ENCODE results near the gene INTS2. TPM values are rescaled to one million over a fixed set of nuclear protein-coding genes. Genes with fewer than 3 reads are reported as not detected.
"Not testable (repeated sequence)": the region's sequence is repeated elsewhere in the genome, so short reads cannot be mapped to it uniquely, and the experiment has no call there.

The INTS2 gene
- total and polyA plus RNA-seq, 2 donors: 4.7 to 29.9 TPM

DNA sequence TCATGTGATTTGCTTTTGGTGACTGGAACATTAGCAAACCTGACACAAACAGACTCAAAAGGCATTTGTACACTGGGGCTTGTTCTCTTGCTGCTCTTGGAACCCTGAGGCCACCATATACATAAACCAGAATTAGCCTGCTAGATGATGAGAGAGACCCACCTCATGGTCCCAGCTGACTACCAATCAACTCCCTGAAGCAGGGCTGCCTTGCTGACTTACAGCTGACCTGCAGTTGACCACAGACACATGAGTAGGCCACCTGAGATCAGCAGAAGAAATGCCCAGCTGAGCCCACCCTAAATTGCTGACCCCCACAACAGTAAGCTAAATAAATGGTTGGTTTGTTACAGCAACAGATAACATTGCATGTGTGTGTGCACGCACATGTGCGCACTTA lies 93.2 kb downstream of the INTS2 start:
- no peaks in the 10 kb centered on the region for H3K4me1 ChIP-seq (ENCODE audit: insufficient read depth)
- WGBS: 100% methylated on average over 2 of the region's 2 CpGs
- no peaks in the 10 kb centered on the region for H3K36me3 ChIP-seq (ENCODE audit: insufficient read depth)
- no peak overlapping the region for H3K4me3 ChIP-seq (ENCODE audit: low read depth, low read length)
- H3K27ac ChIP-seq (ENCODE audit: low read depth): no peak overlapping the region
- DNase-seq (ENCODE audit: extremely low spot score): no peak

- H3K27ac ChIP-seq (ENCODE audit: low read depth): no peak overlapping the region
Observed at GRCh38 chr17:61833536-61834193, 94.1 kb downstream of the INTS2 start.

DNA sequence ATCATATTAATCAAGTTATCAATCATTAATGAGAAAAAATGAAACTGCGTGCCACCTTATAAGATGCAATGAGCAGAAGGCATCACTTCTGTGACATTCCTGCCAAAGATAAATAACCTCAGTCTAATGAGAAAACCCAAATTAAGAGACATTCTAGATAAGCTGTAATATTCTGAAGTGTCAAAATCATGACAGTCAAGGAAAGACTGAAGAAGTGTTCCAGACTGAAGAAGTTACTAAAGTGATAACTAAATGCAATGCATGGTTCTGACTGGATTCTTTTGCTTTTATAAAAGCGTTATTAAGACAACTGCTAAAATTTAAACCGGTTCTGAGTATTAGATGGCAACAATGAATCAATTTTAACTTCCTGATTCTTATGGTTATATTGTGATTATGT lies 95.3 kb downstream of the INTS2 start:
- no peaks in the 10 kb centered on the region for H3K36me3 ChIP-seq (ENCODE audit: insufficient read depth)
- H3K4me1 ChIP-seq (ENCODE audit: insufficient read depth): no peaks in the 10 kb centered on the region
- WGBS: 87% methylated on average over 3 of the region's 3 CpGs
- no peak for DNase-seq (ENCODE audit: extremely low spot score)
- no peak overlapping the region for H3K27ac ChIP-seq (ENCODE audit: low read depth)
- H3K4me3 ChIP-seq (ENCODE audit: low read depth, low read length): no peak overlapping the region

More at GRCh38 chr17:61833536-61834193, 94.1 kb downstream of the INTS2 start:
- WGBS: 58% methylated on average over 7 of the region's 7 CpGs
- Histone ChIP-seq H3K4me1 (ENCODE audit: insufficient read depth) (no peaks in the 10 kb centered on the region), H3K36me3 (ENCODE audit: insufficient read depth) (no peaks in the 10 kb centered on the region), H3K4me3 (ENCODE audit: low read depth, low read length) (no peak overlapping the region)
- DNase-seq (ENCODE audit: extremely low spot score): no peak

DNA sequence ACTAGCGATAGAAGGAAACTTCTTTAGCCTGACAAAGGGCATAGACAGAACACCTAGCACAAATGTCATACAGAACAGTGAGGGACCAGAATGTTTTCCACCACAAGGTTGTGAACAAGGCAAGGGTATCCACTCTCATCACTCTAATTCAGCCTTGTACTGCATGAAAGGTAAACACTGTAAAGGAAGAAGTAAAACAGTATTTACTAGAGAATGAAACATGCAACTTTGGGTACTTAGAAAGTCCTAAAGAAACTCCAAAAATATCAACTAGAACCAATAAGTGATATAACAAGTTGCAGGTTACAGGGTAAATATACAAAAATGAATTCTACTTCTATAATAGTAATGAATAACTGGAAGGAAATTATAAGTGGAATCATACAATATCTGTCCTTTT lies 96.7 kb downstream of the INTS2 start:
- H3K4me3 ChIP-seq (ENCODE audit: low read depth, low read length): no peak overlapping the region

GRCh38 chr17:61828694-61829093 lies 99.1 kb downstream of the INTS2 start:
- 98% methylated on average over 1 of the region's 1 CpG for WGBS
- H3K4me1 ChIP-seq (ENCODE audit: insufficient read depth): no peaks in the 10 kb centered on the region
- no peak for DNase-seq (ENCODE audit: extremely low spot score)

More for the DNA sequence above, 96.7 kb downstream of the INTS2 start:
- DNase-seq (ENCODE audit: extremely low spot score): no peak
- Histone ChIP-seq H3K27ac (ENCODE audit: low read depth) (no peak overlapping the region), H3K36me3 (ENCODE audit: insufficient read depth) (no peaks in the 10 kb centered on the region), H3K4me1 (ENCODE audit: insufficient read depth) (no peaks in the 10 kb centered on the region)
- 99% methylated on average over 1 of the region's 1 CpG for WGBS

GRCh38 chr17:61827649-61828395 lies 100.0 kb downstream of the INTS2 start:
- WGBS: 98% methylated on average over 8 of the region's 8 CpGs
- no peak overlapping the region for H3K4me3 ChIP-seq (ENCODE audit: low read depth, low read length)
- no peak overlapping the region for H3K27ac ChIP-seq (ENCODE audit: low read depth)
- DNase-seq (ENCODE audit: extremely low spot score): no peak
- no peaks in the 10 kb centered on the region for H3K4me1 ChIP-seq (ENCODE audit: insufficient read depth)
- no peaks in the 10 kb centered on the region for H3K36me3 ChIP-seq (ENCODE audit: insufficient read depth)

More at GRCh38 chr17:61828694-61829093, 99.1 kb downstream of the INTS2 start:
- Histone ChIP-seq H3K4me3 (ENCODE audit: low read depth, low read length) (no peak overlapping the region), H3K36me3 (ENCODE audit: insufficient read depth) (no peaks in the 10 kb centered on the region), H3K27ac (ENCODE audit: low read depth) (no peak overlapping the region)

- not testable (repeated sequence) for H3K4me3 ChIP-seq (ENCODE audit: low read depth, low read length); H3K27ac ChIP-seq (ENCODE audit: low read depth); H3K36me3 ChIP-seq (ENCODE audit: insufficient read depth); DNase-seq (ENCODE audit: extremely low spot score); H3K4me1 ChIP-seq (ENCODE audit: insufficient read depth)
- 96% methylated on average over 1 of the region's 1 CpG for WGBS
Observed at GRCh38 chr17:61826866-61827265, 100.9 kb downstream of the INTS2 start.

- DNase-seq (ENCODE audit: extremely low spot score); H3K4me3 ChIP-seq (ENCODE audit: low read depth, low read length); H3K27ac ChIP-seq (ENCODE audit: low read depth); H3K4me1 ChIP-seq (ENCODE audit: insufficient read depth); H3K36me3 ChIP-seq (ENCODE audit: insufficient read depth): not testable (repeated sequence)
- WGBS: 89% methylated on average over 2 of the region's 2 CpGs
Observed at GRCh38 chr17:61826198-61826597, 101.6 kb downstream of the INTS2 start.

GRCh38 chr17:61825448-61826137 lies 102.2 kb downstream of the INTS2 start:
- WGBS: 97% methylated on average over 2 of the region's 2 CpGs
- Histone ChIP-seq H3K4me3 (ENCODE audit: low read depth, low read length) (no peak overlapping the region), H3K4me1 (ENCODE audit: insufficient read depth) (no peaks in the 10 kb centered on the region)

DNA sequence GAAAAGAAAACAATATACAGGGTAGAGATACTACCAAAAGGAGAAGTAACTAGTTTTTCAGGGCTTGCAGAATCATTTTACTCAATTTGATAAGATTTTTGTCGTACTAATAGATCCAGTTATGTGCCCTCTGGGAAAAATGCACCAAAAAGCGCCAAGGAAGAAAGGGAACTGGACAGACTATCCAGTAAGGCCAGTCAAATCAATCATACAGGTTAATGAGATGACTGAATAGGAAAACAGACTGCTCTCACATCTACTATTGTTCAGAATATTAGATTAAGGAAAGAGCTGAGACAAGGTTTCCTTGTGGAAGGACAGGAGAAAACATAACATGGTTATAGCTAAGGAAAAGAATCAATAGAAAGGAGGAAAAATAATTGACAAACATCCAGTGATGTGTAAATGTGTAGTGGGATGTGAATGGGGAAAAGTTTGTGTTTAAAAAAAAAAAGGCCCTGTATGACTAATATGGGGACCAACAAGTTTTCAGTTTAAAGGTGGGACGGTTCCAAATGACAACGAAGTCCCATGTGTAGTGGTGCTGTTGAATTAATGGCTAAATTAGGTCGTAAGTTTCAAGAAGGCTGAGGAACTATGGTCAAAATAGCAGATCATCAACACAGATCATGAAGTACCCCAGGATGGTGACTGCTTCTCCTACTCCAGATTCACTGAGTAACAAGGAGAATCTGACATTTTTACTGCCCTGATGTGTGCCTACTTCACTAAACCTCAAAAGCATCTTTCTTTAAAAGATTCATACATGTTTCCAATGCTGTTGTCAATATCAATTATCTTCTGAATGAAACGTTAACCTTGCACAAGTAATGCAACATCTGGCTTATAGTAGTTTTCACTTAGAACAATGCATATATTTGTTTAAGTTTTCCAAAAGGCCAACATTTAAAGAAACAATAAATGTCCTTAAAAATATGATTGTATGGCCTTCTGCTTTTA lies 105.2 kb downstream of the INTS2 start:
- Histone ChIP-seq H3K27ac (ENCODE audit: low read depth) (no peak overlapping the region), H3K4me1 (ENCODE audit: insufficient read depth) (no peaks in the 10 kb centered on the region), H3K4me3 (ENCODE audit: low read depth, low read length) (no peak overlapping the region), H3K36me3 (ENCODE audit: insufficient read depth) (no peaks in the 10 kb centered on the region)
- DNase-seq (ENCODE audit: extremely low spot score): no peak
- WGBS: 78% methylated on average over 6 of the region's 6 CpGs

More at GRCh38 chr17:61825448-61826137, 102.2 kb downstream of the INTS2 start:
- no peak for DNase-seq (ENCODE audit: extremely low spot score)
- Histone ChIP-seq H3K27ac (ENCODE audit: low read depth) (no peak overlapping the region), H3K36me3 (ENCODE audit: insufficient read depth) (no peaks in the 10 kb centered on the region)

DNA sequence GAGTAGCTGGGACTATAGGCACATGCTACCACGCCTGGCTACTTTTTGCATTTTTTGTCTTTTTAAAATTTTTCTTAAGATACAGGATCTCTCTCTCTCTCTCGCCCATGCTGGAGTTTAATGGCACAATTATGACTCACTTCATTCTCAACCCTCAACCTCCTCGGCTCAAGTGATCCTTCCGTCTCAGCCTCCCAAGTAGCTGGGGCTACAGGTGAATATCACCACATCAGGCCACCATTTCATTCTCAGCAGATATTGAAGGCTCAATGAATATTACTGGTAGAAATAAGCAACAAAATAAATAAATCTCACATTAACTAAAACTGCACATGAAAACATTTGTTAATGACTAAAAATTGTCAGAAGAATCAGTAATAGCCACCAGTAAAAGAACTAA lies 106.1 kb downstream of the INTS2 start:
- Histone ChIP-seq H3K27ac (ENCODE audit: low read depth) (no peak overlapping the region), H3K4me1 (ENCODE audit: insufficient read depth) (no peaks in the 10 kb centered on the region), H3K36me3 (ENCODE audit: insufficient read depth) (no peaks in the 10 kb centered on the region), H3K4me3 (ENCODE audit: low read depth, low read length) (no peak overlapping the region)
- no peak for DNase-seq (ENCODE audit: extremely low spot score)
- 98% methylated on average over 4 of the region's 4 CpGs for WGBS

GRCh38 chr17:61819265-61819664 lies 108.5 kb downstream of the INTS2 start:
- H3K27ac ChIP-seq (ENCODE audit: low read depth); H3K4me1 ChIP-seq (ENCODE audit: insufficient read depth); H3K4me3 ChIP-seq (ENCODE audit: low read depth, low read length); H3K36me3 ChIP-seq (ENCODE audit: insufficient read depth); DNase-seq (ENCODE audit: extremely low spot score): not testable (repeated sequence)
- 97% methylated on average over 3 of the region's 3 CpGs for WGBS

- DNase-seq (ENCODE audit: extremely low spot score): no peak
- H3K36me3 ChIP-seq (ENCODE audit: insufficient read depth): no peaks in the 10 kb centered on the region
Observed at GRCh38 chr17:61818225-61818624, 109.6 kb downstream of the INTS2 start.

More at GRCh38 chr17:61818225-61818624, 109.6 kb downstream of the INTS2 start:
- Histone ChIP-seq H3K27ac (ENCODE audit: low read depth) (no peak overlapping the region), H3K4me3 (ENCODE audit: low read depth, low read length) (no peak overlapping the region), H3K4me1 (ENCODE audit: insufficient read depth) (no peaks in the 10 kb centered on the region)

All from urinary bladder (tissue), 4 donors.